HepG2 (cell line): ENCODE data around the gene KCTD8.

Source experiments
- FOXM1 ChIP-seq: sonication (generic); formaldehyde crosslinking; IDR thresholded peaks from 2 replicates; pipeline ENCODE4 v1.5.0; 2020; ENCODE audit warnings: missing genetic modification reagents
- HNF4A ChIP-seq: sonication (generic); formaldehyde crosslinking; IDR thresholded peaks from 2 replicates; pipeline ENCODE4 v1.4.0; 2020; ENCODE audit warnings: missing genetic modification reagents
- KDM1A ChIP-seq: IDR thresholded peaks from 2 replicates; pipeline ENCODE4 v1.6.1; 2016; ENCODE audit warnings: missing compliant biosample characterization
- KDM5B ChIP-seq: sonication (generic); formaldehyde crosslinking; IDR thresholded peaks from 2 replicates; pipeline ENCODE4 v1.4.0; 2020; ENCODE audit warnings: missing genetic modification reagents, mild to moderate bottlenecking, borderline replicate concordance
- NBN ChIP-seq: fragments of 450-650 bp; conservative IDR thresholded peaks from 2 replicates; pipeline ENCODE4 v1.6.1; 2017
- RFX5 ChIP-seq: IDR thresholded peaks from 2 replicates; pipeline ENCODE4 v1.6.1; 2011; ENCODE audit warnings: low read depth, low read length, improper control_type of control experiment
- SIN3A ChIP-seq: IDR thresholded peaks from 2 replicates; pipeline ENCODE4 v1.6.1; 2011; ENCODE audit warnings: low read depth, mild to moderate bottlenecking, control low read depth, low read length, borderline replicate concordance
- SMC3 ChIP-seq: IDR thresholded peaks from 2 replicates; pipeline ENCODE4 v1.6.1; 2011; ENCODE audit warnings: low read length, improper control_type of control experiment
- ZNF569 ChIP-seq: sonication (generic); formaldehyde crosslinking; IDR thresholded peaks from 2 replicates; pipeline ENCODE4 v1.5.0; 2020; ENCODE audit warnings: mild to moderate bottlenecking, missing genetic modification reagents, moderate library complexity, borderline replicate concordance
- TF ChIP-seq, protein P1 (sequence below): IDR thresholded peaks from 2 replicates; pipeline ENCODE4 v1.6.1; 2016; ENCODE audit warnings: low read depth
- TF ChIP-seq, protein P2 (sequence below): sonication (generic); formaldehyde crosslinking; IDR thresholded peaks from 2 replicates; pipeline ENCODE4 v1.8.0; 2022; ENCODE audit warnings: mild to moderate bottlenecking, missing genetic modification reagents, moderate library complexity

DNA sequence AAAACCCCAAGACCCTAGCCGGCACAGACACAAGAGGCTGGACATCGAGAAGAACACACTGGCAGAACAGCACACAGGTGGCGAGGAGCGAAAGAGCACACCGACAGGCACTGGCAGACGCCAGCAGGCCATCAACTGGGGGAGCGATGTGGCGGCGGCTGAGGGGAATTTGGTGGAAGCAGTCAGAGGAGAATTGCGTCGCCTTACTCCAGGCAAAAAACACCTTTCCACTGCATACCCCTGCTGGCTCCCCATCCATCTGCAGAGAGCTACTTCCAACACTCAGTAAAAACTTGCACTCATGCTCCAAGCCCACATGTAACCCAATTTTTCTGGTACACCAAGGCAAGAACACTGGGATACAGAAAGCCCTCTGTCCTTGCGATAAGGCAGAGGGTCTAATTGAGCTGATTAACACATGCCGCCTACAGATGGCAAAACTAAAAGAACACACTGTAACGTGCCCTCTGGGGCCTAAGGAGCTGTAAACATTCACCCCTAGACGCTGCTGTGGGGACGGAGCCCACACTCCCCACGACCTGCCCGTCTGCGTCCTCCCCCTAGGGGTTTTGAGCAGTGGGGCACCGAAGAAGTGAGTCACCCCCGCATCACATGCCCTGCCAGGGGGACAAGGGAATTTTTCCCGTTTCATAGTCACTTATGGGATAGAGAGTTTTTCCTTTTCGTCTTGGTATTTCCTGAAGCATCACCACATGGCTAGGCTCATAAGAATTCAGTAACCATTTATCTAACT is 262.3 kb downstream of the KCTD8 start:
- TF ChIP-seq NBN (no peak), ZNF569 (CRISPR knock-in tag) (no peak), FOXM1 (CRISPR knock-in tag) (no peak), HNF4A (CRISPR knock-in tag) (no peak), KDM5B (CRISPR knock-in tag) (no peak), SMC3 (no peak), SIN3A (no peak), KDM1A (no peak), RFX5 (no peak)
- TF ChIP-seq, protein P1, sequence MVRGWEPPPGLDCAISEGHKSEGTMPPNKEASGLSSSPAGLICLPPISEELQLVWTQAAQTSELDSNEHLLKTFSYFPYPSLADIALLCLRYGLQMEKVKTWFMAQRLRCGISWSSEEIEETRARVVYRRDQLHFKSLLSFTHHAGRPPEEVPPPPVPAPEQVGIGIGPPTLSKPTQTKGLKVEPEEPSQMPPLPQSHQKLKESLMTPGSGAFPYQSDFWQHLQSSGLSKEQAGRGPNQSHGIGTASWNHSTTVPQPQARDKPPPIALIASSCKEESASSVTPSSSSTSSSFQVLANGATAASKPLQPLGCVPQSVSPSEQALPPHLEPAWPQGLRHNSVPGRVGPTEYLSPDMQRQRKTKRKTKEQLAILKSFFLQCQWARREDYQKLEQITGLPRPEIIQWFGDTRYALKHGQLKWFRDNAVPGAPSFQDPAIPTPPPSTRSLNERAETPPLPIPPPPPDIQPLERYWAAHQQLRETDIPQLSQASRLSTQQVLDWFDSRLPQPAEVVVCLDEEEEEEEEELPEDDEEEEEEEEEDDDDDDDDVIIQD (CRISPR knock-in tag), result no peak
- TF ChIP-seq, protein P2, sequence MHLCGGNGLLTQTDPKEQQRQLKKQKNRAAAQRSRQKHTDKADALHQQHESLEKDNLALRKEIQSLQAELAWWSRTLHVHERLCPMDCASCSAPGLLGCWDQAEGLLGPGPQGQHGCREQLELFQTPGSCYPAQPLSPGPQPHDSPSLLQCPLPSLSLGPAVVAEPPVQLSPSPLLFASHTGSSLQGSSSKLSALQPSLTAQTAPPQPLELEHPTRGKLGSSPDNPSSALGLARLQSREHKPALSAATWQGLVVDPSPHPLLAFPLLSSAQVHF (CRISPR knock-in tag), result no peak
